ENCODE measurements around the gene DBP. TPM values are rescaled to one million over a fixed set of nuclear protein-coding genes. Genes with fewer than 3 reads are reported as not detected.

DBP gene
- total and polyA plus RNA-seq, 4 donors: 6.8 to 16.8 (median 9.8) TPM

DNA sequence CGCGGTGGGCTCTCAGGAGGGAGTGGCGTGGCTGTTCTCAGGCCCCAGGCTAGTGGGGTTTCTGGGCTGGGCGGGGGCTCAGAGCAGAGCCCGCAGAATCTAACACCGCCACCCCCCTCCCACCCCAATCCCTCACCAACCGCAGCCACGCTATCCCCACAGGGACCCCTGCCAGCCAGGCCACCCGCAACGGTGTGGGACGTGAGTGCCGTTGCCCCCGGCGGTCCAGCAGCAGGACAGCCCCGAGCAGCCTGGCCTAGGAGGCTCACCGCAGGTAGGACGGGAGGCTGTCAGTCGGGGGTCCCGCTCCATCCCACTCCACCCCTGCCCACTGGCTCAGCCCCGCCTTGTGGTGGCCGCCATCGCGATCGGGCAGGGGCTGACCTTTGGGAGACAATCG, 35.8 kb upstream of the DBP start, which contains the start of gene NTN5:
Gene NTN5, minus strand, starts transcription at position 24 of the 400 bp plus-strand sequence. CDS start 2,031 bp downstream, outside the sequence.
- Histone ChIP-seq H3K36me3 (ENCODE audit: control insufficient read depth in 4 of 4, insufficient read depth in 4 of 4, low read length in 4 of 4) (no peaks in the 10 kb centered on the region), H3K4me3 (no peak within 1 kb of the TSS), H3K27me3 (ENCODE audit: control insufficient read depth in 3 of 3, insufficient read depth in 3 of 3, low read length in 2 of 3) (no peaks in the 10 kb centered on the region), H3K9ac (ENCODE audit: insufficient read depth in 1 of 2, low read length in 2 of 2) (no peak within 1 kb of the TSS), H3K27ac (ENCODE audit: low read depth in 1 of 2, low read length in 1 of 2) (no peak within 1 kb of the TSS), H3K4me1 (ENCODE audit: control insufficient read depth in 5 of 5, insufficient read depth in 5 of 5, low read length in 5 of 5) (peaks cover 0 to 12% (median 5%) of the 10 kb centered on the region in 5 donors), H3K9me3 (ENCODE audit: control insufficient read depth in 4 of 4, insufficient read depth in 3 of 4, low read length in 3 of 4) (no peaks in the 10 kb centered on the region)
- ATAC-seq (ENCODE audit: insufficient read depth, low FRiP score) (no peak), DNase-seq (no peak)
- TF ChIP-seq, protein P1, sequence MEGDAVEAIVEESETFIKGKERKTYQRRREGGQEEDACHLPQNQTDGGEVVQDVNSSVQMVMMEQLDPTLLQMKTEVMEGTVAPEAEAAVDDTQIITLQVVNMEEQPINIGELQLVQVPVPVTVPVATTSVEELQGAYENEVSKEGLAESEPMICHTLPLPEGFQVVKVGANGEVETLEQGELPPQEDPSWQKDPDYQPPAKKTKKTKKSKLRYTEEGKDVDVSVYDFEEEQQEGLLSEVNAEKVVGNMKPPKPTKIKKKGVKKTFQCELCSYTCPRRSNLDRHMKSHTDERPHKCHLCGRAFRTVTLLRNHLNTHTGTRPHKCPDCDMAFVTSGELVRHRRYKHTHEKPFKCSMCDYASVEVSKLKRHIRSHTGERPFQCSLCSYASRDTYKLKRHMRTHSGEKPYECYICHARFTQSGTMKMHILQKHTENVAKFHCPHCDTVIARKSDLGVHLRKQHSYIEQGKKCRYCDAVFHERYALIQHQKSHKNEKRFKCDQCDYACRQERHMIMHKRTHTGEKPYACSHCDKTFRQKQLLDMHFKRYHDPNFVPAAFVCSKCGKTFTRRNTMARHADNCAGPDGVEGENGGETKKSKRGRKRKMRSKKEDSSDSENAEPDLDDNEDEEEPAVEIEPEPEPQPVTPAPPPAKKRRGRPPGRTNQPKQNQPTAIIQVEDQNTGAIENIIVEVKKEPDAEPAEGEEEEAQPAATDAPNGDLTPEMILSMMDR (IDR thresholded peaks at IDR 0.05; ENCODE audit: control extremely low read depth, extremely low read depth): no peak
- WGBS, 2 donors: 80 to 83% methylated on average over 25 of the region's 25 CpGs

DNA sequence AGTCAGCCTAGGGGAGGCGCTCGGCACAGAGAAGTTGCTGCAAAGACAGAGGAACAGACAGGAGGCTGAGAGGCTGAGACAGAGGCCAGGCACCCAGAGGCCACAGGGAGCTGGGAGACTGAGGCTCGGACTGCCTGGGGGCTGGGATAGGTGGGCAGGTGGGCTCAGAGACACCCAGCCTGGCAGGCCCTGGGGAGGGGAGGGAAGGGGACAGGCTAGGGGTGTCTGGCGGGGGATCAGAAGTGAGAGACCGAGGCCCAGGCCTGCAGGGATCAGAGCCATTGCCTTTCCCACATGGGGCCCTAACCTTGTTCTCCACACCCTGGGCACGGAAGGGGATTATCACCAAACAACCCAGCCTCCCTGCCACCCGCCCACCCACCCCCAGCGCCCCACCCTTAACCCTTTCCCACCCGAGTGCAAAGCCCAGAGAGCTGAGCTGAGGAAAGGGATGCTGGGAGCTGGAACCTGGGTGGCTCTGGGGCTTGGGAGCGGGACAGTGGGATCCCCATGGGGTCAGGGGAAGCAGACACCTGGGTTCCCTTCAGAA, 34.3 kb upstream of the DBP start:
- no peak for ATAC-seq (ENCODE audit: insufficient read depth, low FRiP score)
- no peak overlapping the region for H3K27ac ChIP-seq (ENCODE audit: low read depth in 1 of 2, low read length in 1 of 2)
- H3K36me3 ChIP-seq (ENCODE audit: control insufficient read depth in 4 of 4, insufficient read depth in 4 of 4, low read length in 4 of 4): no peaks in the 10 kb centered on the region
- H3K27me3 ChIP-seq (ENCODE audit: control insufficient read depth in 3 of 3, insufficient read depth in 3 of 3, low read length in 2 of 3): no peaks in the 10 kb centered on the region
- TF ChIP-seq, protein P1 (IDR thresholded peaks at IDR 0.05; ENCODE audit: control extremely low read depth, extremely low read depth): no peak
- H3K9me3 ChIP-seq (ENCODE audit: control insufficient read depth in 4 of 4, insufficient read depth in 3 of 4, low read length in 3 of 4): no peaks in the 10 kb centered on the region
- no peak overlapping the region for H3K4me3 ChIP-seq
- H3K9ac ChIP-seq (ENCODE audit: insufficient read depth in 1 of 2, low read length in 2 of 2): no peak overlapping the region
- DNase-seq: no peak
- H3K4me1 ChIP-seq (ENCODE audit: control insufficient read depth in 5 of 5, insufficient read depth in 5 of 5, low read length in 5 of 5): peaks cover 0 to 12% (median 5%) of the 10 kb centered on the region in 5 donors
- WGBS, 2 donors: 77 to 90% methylated on average over 10 of the region's 10 CpGs

DNA sequence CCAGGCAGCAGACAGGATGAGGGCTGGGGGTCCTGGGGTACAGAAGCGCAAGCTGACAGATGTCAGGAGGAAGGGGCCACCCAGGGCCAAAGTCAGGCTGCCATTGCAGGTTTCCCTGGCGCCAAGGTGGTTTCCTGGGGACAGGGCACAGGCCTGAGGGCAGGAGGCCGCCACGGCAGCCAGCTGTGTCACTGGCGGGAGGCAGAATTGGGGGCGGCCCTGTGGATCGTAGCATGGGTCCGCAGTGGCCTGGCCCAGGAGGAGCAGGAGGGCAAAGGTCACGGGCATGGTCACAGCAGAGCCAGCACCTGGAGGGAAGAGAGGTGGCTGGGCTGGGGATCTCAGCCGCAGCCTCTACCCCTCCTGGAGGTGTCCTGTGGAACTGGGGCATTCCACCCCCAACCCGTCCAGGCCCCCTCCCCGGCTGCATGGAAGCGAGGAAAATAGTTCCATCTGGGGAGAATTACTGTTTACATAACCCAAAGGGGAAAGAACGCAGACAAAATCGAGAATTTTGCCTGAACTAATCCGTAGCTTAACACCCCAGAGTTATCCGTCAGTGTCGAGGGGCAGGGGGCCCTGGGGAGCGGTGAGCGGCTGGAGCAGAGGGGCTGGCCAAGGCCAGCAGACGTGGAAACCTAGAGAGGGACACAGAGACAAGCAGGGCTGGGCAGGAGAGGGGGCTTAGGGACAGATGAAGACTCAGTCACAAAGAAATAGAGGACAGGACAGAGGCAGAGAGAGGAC, 33.7 kb upstream of the DBP start:
- Histone ChIP-seq H3K36me3 (ENCODE audit: control insufficient read depth in 4 of 4, insufficient read depth in 4 of 4, low read length in 4 of 4) (no peaks in the 10 kb centered on the region), H3K9ac (ENCODE audit: insufficient read depth in 1 of 2, low read length in 2 of 2) (no peak overlapping the region), H3K4me3 (no peak overlapping the region), H3K27me3 (ENCODE audit: control insufficient read depth in 3 of 3, insufficient read depth in 3 of 3, low read length in 2 of 3) (no peaks in the 10 kb centered on the region), H3K27ac (ENCODE audit: low read depth in 1 of 2, low read length in 1 of 2) (no peak overlapping the region), H3K9me3 (ENCODE audit: control insufficient read depth in 4 of 4, insufficient read depth in 3 of 4, low read length in 3 of 4) (no peaks in the 10 kb centered on the region), H3K4me1 (ENCODE audit: control insufficient read depth in 5 of 5, insufficient read depth in 5 of 5, low read length in 5 of 5) (peaks cover 0 to 12% (median 5%) of the 10 kb centered on the region in 5 donors)
- TF ChIP-seq, protein P1 (IDR thresholded peaks at IDR 0.05; ENCODE audit: control extremely low read depth, extremely low read depth): no peak
- DNase-seq (no peak), ATAC-seq (ENCODE audit: insufficient read depth, low FRiP score) (no peak)
- 89 to 91% methylated on average over 21 of the region's 21 CpGs for WGBS, 2 donors
